HepG2 (cell line): ENCODE data around the gene ACKR3. TPM values are rescaled to one million over a fixed set of nuclear protein-coding genes. Genes with fewer than 3 reads are reported as not detected.

Experiments
- ATAC-seq: fragments of 200-7000 bp; cut with Tn5 transposase; 3 replicates; pipeline ENCODE4 v1.9.1; 2020; ENCODE audit warnings: mild to moderate bottlenecking, moderate library complexity
- BruUV-seq: library from RNA; stranded (reverse); fragments of 400-500 nt; replicated peaks from 2 replicates; lab custom pipeline; 2021; lab: Mats Ljungman, UMichigan
- CTCF ChIA-PET: fragments of 300-600 bp; formaldehyde crosslinking; extraction: SDS; loops from one replicate; lab custom pipeline; 2021; ENCODE audit warnings: low total read pairs, inconsistent platforms, low intra/inter-chr PET ratio; lab: Yijun Ruan, JAX
- POLR2A ChIA-PET: fragments of 350-600 bp; sonication (Branson Sonifier 250); formaldehyde crosslinking; loops from one replicate; lab custom pipeline; 2020; ENCODE audit warnings: antibody characterized with exemption, inconsistent platforms; lab: Yijun Ruan, JAX
- DNase-seq: peaks from one replicate; pipeline ENCODE4 v3.0.0-alpha.2; 2015; ENCODE audit warnings: low spot score
- FAIRE-seq: peaks from 3 replicates; lab custom pipeline; 2011; peaks lifted over from hg19 to GRCh38; lab: Jason Lieb, UNC
- H2AFZ ChIP-seq: one replicate; pipeline ENCODE4 v1.6.1; 2011; ENCODE audit warnings: low read length, inconsistent platforms
- H3K27ac ChIP-seq: fragments of 300-600 bp; 3 replicates; pipeline ENCODE4 v1.8.0; 2011; ENCODE audit warnings: mixed run types, mild to moderate bottlenecking, mixed read lengths, low read length, inconsistent platforms; ENCODE audit not compliant: insufficient read depth; ENCODE audit errors: extremely low read length
- H3K27me3 ChIP-seq, 2 experiments: fragments of 200-600 bp in 1 of 2; 2 replicates in 1 of 2; 3 replicates in 1 of 2; pipeline versions ENCODE4 v1.6.0 to v1.8.0; 2011; ENCODE audit warnings: low read length in 2 of 2, mild to moderate bottlenecking in 2 of 2, moderate library complexity in 2 of 2, inconsistent platforms in 1 of 2; ENCODE audit not compliant: insufficient read depth in 2 of 2, control insufficient read depth in 1 of 2
- H3K36me3 ChIP-seq, 2 experiments: fragments of 200-600 bp in 1 of 2; replicated peaks in 1 of 2; 2 replicates in 1 of 2; 3 replicates in 1 of 2; pipeline versions ENCODE4 v1.5.1 to v1.8.0; 2011; ENCODE audit warnings: low read length in 2 of 2, inconsistent platforms in 1 of 2; ENCODE audit not compliant: insufficient read depth in 2 of 2, control insufficient read depth in 1 of 2
- H3K4me1 ChIP-seq: 2 replicates; pipeline ENCODE4 v1.5.1; 2012; ENCODE audit warnings: low read length, inconsistent platforms; ENCODE audit not compliant: insufficient read depth
- H3K4me2 ChIP-seq: 2 replicates; pipeline ENCODE4 v1.6.0; 2011; ENCODE audit warnings: low read depth, low read length, inconsistent platforms
- H3K4me3 ChIP-seq, 3 experiments: fragments of 200-600 bp in 1 of 3; sonication (generic), shearing (Covaris generic) in 1 of 3; replicated peaks in 1 of 3; 2 replicates each; pipeline ENCODE4 v1.5.1; 2011 to 2016; ENCODE audit warnings: low read length in 3 of 3, inconsistent platforms in 2 of 3, low read depth in 2 of 3, mild to moderate bottlenecking in 2 of 3, control low read depth in 1 of 3, mixed read lengths in 1 of 3; ENCODE audit not compliant: insufficient read depth in 1 of 3
- H3K79me2 ChIP-seq: one replicate; pipeline ENCODE4 v1.6.1; 2011; ENCODE audit warnings: low read length, inconsistent platforms; ENCODE audit not compliant: insufficient read depth
- H3K9ac ChIP-seq: 2 replicates; pipeline ENCODE4 v1.6.0; 2011; ENCODE audit warnings: mild to moderate bottlenecking, low read depth, low read length, inconsistent platforms; ENCODE audit not compliant: insufficient read depth
- H3K9me3 ChIP-seq: 2 replicates; pipeline ENCODE4 v1.5.1; 2012; ENCODE audit warnings: mild to moderate bottlenecking, low read length
- H4K20me1 ChIP-seq: 2 replicates; pipeline ENCODE4 v1.6.0; 2011; ENCODE audit warnings: inconsistent platforms, mild to moderate bottlenecking, low read length, moderate library complexity; ENCODE audit not compliant: insufficient read depth
- ATRX ChIP-seq: sonication (generic); formaldehyde crosslinking; IDR thresholded peaks from 2 replicates; pipeline ENCODE4 v1.4.0; 2020; ENCODE audit warnings: missing genetic modification reagents, borderline replicate concordance
- KMT2B ChIP-seq: IDR thresholded peaks from 2 replicates; pipeline ENCODE4 v1.6.1; 2016; ENCODE audit warnings: missing genetic modification reagents, missing compliant biosample characterization
- MXD3 ChIP-seq: IDR thresholded peaks from 2 replicates; pipeline ENCODE4 v1.6.1; 2016; ENCODE audit warnings: mild to moderate bottlenecking, missing biosample characterization, missing genetic modification reagents
- NFE2L1 ChIP-seq: sonication (generic); formaldehyde crosslinking; IDR thresholded peaks from 2 replicates; pipeline ENCODE4 v1.4.0; 2020; ENCODE audit warnings: missing genetic modification reagents, mild to moderate bottlenecking, borderline replicate concordance
- PITX1 ChIP-seq: sonication (generic); formaldehyde crosslinking; IDR thresholded peaks from 2 replicates; pipeline ENCODE4 v1.5.1; 2020; ENCODE audit warnings: mild to moderate bottlenecking, missing genetic modification reagents
- SOX13 ChIP-seq, 3 experiments: fragments of 450-650 bp in 1 of 3; sonication (generic) in 1 of 3; formaldehyde crosslinking in 1 of 3; IDR thresholded peaks in 2 of 3; conservative IDR thresholded peaks in 1 of 3; 2 replicates each; pipeline versions ENCODE4 v1.5.0 to v1.6.1; 2016 to 2020; ENCODE audit warnings: antibody characterized with exemption in 1 of 3, mild to moderate bottlenecking in 1 of 3, missing compliant biosample characterization in 1 of 3, missing genetic modification reagents in 1 of 3, moderate library complexity in 1 of 3
- SYNCRIP ChIP-seq: fragments of 200-400 bp; formaldehyde crosslinking; IDR thresholded peaks from 2 replicates; pipeline ENCODE4 v1.6.1; 2018; ENCODE audit warnings: mild to moderate bottlenecking, low read depth, low read length; ENCODE audit not compliant: insufficient read depth
- ZNF329 ChIP-seq: sonication (generic); formaldehyde crosslinking; IDR thresholded peaks from 2 replicates; pipeline ENCODE4 v1.9.0; 2021; ENCODE audit warnings: low read depth, mild to moderate bottlenecking, missing genetic modification reagents
- ZNF513 ChIP-seq: sonication (generic); formaldehyde crosslinking; conservative IDR thresholded peaks from 2 replicates; pipeline ENCODE4 v1.5.0; 2020; ENCODE audit warnings: missing genetic modification reagents
- whole genome bisulfite sequencing: methylation state at CpG from one replicate; pipeline ENCODE4 v1.1.6; 2017; ENCODE audit warnings: low lambda C conversion rate; 5-methylcytosine and 5-hydroxymethylcytosine counted together
- in situ Hi-C: cut with HindIII; loops from 2 replicates; pipeline ENCODE4 v1.10.0; 2017; ENCODE audit warnings: low pct_unique_long_range_greater_than_20kb; ENCODE audit not compliant: extremely low pct_ligation_motif_present
- intact Hi-C: fragments of 100-400 bp; cut with micrococcal nuclease; formaldehyde crosslinking; loops from one replicate; pipeline ENCODE4 v1.10.0; 2022; ENCODE audit not compliant: unreplicated experiment
- polyA plus RNA-seq, 8 experiments: library from polyadenylated mRNA; depleted of rRNA in 3 of 8; stranded (reverse) in 7 of 8; unstranded in 1 of 8; fragments of >200 nt; fragmentation: Illumina TruSeq in 4 of 8; extraction: Trizol in 4 of 8; gene quantifications; 2 replicates each; pipeline versions ENCODE4 v1.2.1 to v1.2.3, GENCODE V29; 2011 to 2016; ENCODE audit warnings: low read depth in 4 of 8, missing spikeins in 1 of 8, mixed read lengths in 1 of 8; ENCODE audit not compliant: insufficient read depth in 1 of 8
- total RNA-seq, 5 experiments: library from RNA; depleted of rRNA; stranded (reverse); fragments of >200 nt; fragmentation: Illumina TruSeq; extraction: Trizol; gene quantifications; 2 replicates each; pipeline ENCODE4 v1.2.3, GENCODE V29; 2016; ENCODE audit warnings: low read depth in 1 of 5
- TF ChIP-seq, protein P1 (sequence below): sonication (generic); formaldehyde crosslinking; IDR thresholded peaks from 2 replicates; pipeline ENCODE4 v1.5.1; 2020; ENCODE audit warnings: mild to moderate bottlenecking, missing genetic modification reagents, borderline replicate concordance
- TF ChIP-seq, protein P2 (sequence below): sonication (generic); formaldehyde crosslinking; IDR thresholded peaks from 2 replicates; pipeline ENCODE4 v1.5.0; 2020; ENCODE audit warnings: missing genetic modification reagents

Gene ACKR3
- total and polyA plus RNA-seq, 2 of the 13 experiments (the other 11 are each of a cell fraction or from before 2014, with no cell fraction given), result not detected

DNA sequence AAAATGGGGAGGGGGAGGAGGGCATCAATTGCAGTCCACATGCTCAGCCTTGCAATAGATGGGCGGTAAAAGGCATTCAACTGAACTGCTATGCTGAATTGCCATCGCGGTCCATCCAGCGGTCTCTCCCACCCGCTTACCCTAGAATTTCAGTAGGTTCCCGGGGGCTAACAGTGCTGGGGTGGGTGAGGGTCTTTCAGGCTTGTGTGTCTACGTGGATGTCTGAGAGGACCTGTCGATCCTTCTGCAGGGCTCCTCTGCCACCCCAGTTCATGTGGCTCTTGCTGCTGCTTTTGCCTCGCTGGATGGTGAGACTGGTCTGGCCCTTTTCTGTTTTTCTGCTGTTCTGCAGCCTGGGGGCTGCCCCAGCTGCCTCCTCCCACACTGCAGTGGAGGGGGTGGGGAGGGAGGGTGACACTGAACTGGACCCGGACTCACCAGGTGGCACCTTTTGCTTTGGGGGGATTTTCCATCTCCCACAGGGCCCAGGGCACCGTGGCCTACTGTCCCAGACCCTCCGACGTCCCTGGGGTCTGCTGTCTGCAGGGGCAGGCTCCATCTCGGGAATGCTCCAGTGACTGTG is 14.1 kb downstream of the ACKR3 start (continued):
- TF ChIP-seq, protein P1, sequence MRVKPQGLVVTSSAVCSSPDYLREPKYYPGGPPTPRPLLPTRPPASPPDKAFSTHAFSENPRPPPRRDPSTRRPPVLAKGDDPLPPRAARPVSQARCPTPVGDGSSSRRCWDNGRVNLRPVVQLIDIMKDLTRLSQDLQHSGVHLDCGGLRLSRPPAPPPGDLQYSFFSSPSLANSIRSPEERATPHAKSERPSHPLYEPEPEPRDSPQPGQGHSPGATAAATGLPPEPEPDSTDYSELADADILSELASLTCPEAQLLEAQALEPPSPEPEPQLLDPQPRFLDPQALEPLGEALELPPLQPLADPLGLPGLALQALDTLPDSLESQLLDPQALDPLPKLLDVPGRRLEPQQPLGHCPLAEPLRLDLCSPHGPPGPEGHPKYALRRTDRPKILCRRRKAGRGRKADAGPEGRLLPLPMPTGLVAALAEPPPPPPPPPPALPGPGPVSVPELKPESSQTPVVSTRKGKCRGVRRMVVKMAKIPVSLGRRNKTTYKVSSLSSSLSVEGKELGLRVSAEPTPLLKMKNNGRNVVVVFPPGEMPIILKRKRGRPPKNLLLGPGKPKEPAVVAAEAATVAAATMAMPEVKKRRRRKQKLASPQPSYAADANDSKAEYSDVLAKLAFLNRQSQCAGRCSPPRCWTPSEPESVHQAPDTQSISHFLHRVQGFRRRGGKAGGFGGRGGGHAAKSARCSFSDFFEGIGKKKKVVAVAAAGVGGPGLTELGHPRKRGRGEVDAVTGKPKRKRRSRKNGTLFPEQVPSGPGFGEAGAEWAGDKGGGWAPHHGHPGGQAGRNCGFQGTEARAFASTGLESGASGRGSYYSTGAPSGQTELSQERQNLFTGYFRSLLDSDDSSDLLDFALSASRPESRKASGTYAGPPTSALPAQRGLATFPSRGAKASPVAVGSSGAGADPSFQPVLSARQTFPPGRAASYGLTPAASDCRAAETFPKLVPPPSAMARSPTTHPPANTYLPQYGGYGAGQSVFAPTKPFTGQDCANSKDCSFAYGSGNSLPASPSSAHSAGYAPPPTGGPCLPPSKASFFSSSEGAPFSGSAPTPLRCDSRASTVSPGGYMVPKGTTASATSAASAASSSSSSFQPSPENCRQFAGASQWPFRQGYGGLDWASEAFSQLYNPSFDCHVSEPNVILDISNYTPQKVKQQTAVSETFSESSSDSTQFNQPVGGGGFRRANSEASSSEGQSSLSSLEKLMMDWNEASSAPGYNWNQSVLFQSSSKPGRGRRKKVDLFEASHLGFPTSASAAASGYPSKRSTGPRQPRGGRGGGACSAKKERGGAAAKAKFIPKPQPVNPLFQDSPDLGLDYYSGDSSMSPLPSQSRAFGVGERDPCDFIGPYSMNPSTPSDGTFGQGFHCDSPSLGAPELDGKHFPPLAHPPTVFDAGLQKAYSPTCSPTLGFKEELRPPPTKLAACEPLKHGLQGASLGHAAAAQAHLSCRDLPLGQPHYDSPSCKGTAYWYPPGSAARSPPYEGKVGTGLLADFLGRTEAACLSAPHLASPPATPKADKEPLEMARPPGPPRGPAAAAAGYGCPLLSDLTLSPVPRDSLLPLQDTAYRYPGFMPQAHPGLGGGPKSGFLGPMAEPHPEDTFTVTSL (CRISPR knock-in tag), result no peak
- no peak for TF ChIP-seq KMT2B

GRCh38 chr2:236584521-236585384 is 15.1 kb downstream of the ACKR3 start:
- Histone ChIP-seq H3K4me3 (no peak overlapping the region), H4K20me1 (no peaks in the 10 kb centered on the region), H3K79me2 (no peaks in the 10 kb centered on the region), H3K27me3 (peaks cover 6 to 35% of the 10 kb centered on the region in 2 experiments; a peak in 4 of 5 replicates), H3K27ac (no peak overlapping the region), H3K9me3 (no peaks in the 10 kb centered on the region), H2AFZ (no peak overlapping the region), H3K4me1 (no peaks in the 10 kb centered on the region), H3K4me2 (no peak overlapping the region), H3K36me3 (no peaks in the 10 kb centered on the region), H3K9ac (no peak overlapping the region)
- WGBS, result 26% methylated on average over 15 of the region's 16 CpGs
- ChIA-PET POLR2A (no interaction called here), CTCF (no interaction called here)
- DNase-seq (no peak), FAIRE-seq (no peak), ATAC-seq (no peak)
- in situ Hi-C loops, result no loop called here
- intact Hi-C loops, result no loop called here
- no TSS peak for BruUV-seq
- TF ChIP-seq ZNF329 (CRISPR knock-in tag) (no peak), SOX13 (IDR thresholded peaks at IDR 0.05) (no peak), SOX13 (CRISPR knock-in tag; conservative IDR thresholded peaks at IDR 0.05 in 1 of 2, IDR thresholded peaks at IDR 0.05 in 1 of 2) (no peak), NFE2L1 (CRISPR knock-in tag) (no peak), ZNF513 (CRISPR knock-in tag) (no peak), SYNCRIP (no peak), PITX1 (CRISPR knock-in tag) (no peak), MXD3 (no peak), ATRX (no peak)
- TF ChIP-seq, protein P2, sequence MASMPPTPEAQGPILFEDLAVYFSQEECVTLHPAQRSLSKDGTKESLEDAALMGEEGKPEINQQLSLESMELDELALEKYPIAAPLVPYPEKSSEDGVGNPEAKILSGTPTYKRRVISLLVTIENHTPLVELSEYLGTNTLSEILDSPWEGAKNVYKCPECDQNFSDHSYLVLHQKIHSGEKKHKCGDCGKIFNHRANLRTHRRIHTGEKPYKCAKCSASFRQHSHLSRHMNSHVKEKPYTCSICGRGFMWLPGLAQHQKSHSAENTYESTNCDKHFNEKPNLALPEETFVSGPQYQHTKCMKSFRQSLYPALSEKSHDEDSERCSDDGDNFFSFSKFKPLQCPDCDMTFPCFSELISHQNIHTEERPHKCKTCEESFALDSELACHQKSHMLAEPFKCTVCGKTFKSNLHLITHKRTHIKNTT (CRISPR knock-in tag), result no peak
